22Rv1 (cell line): ENCODE results near the gene PTCH2.

Experiments used
- CTCF ChIP-seq: fragments of 450-650 bp; IDR thresholded peaks from 2 replicates; pipeline ENCODE4 v1.5.1; 2017; ENCODE audit warnings: mild to moderate bottlenecking
- ZFX ChIP-seq: fragments of 450-650 bp; IDR thresholded peaks from 2 replicates; pipeline ENCODE4 v1.6.1; 2017; ENCODE audit warnings: antibody characterized with exemption, borderline replicate concordance

GRCh38 chr1:44778705-44779576 lies 64.1 kb downstream of the PTCH2 start:
- TF ChIP-seq CTCF (no peak), ZFX (no peak)
